GM18951 (cell line): ENCODE results near the gene TMSB15A.
"Not testable (repeated sequence)": the region's sequence is repeated elsewhere in the genome, so short reads cannot be mapped to it uniquely, and the experiment has no call there.

ENCODE experiments used
- POLR2A ChIP-seq: IDR thresholded peaks from 4 replicates; pipeline ENCODE4 v1.6.1; 2011; ENCODE audit warnings: mild to moderate bottlenecking; ENCODE audit not compliant: insufficient read length, insufficient read depth; ENCODE audit errors: extremely low read depth
- in situ Hi-C: fragments of 300-500 bp; cut with MboI; formaldehyde crosslinking; loops from one replicate; pipeline ENCODE4 v1.12.0; 2022; ENCODE audit warnings: low sequenced_read_pairs, mixed read lengths, inconsistent platforms; ENCODE audit not compliant: unreplicated experiment

The TMSB15A gene

GRCh38 chrX:102515975-102516941 lies at the start of gene TMSB15A:
Gene TMSB15A, minus strand, starts transcription at chrX:102516739.
- no peak for TF ChIP-seq POLR2A
- in situ Hi-C loops, result no loop called here

GRCh38 chrX:102560423-102561068 lies 44.0 kb upstream of the TMSB15A start:
- in situ Hi-C loops, result no loop called here
- no peak for TF ChIP-seq POLR2A

- TF ChIP-seq POLR2A, result no peak
- in situ Hi-C loops, result no loop called here
These were observed 42.1 kb upstream of the TMSB15A start for GRCh38 chrX:102558607-102559006.

GRCh38 chrX:102548231-102548630 lies 31.7 kb upstream of the TMSB15A start:
- TF ChIP-seq POLR2A, result no peak
- in situ Hi-C loops, result no loop called here

- TF ChIP-seq POLR2A, result no peak
- in situ Hi-C loops, result no loop called here
These were observed 30.4 kb upstream of the TMSB15A start for GRCh38 chrX:102546828-102547493.

- in situ Hi-C loops, result not testable (repeated sequence)
These were observed 29.6 kb upstream of the TMSB15A start for GRCh38 chrX:102546175-102546574.

- TF ChIP-seq POLR2A, result no peak
These were observed 19.4 kb upstream of the TMSB15A start for GRCh38 chrX:102535958-102536357.

GRCh38 chrX:102517326-102517725 lies 787 bp upstream of the TMSB15A start:
- in situ Hi-C loops, result no loop called here
- TF ChIP-seq POLR2A, result no peak

More at GRCh38 chrX:102535958-102536357, 19.4 kb upstream of the TMSB15A start:
- in situ Hi-C loops, result no loop called here

- TF ChIP-seq POLR2A, result no peak
- in situ Hi-C loops, result no loop called here
These were observed 2.0 kb downstream of the TMSB15A start for GRCh38 chrX:102514536-102514935.

GRCh38 chrX:102498732-102499131 lies 17.8 kb downstream of the TMSB15A start:
- TF ChIP-seq POLR2A, result no peak

GRCh38 chrX:102491766-102492165 lies 24.8 kb downstream of the TMSB15A start:
- in situ Hi-C loops, result no loop called here
- no peak for TF ChIP-seq POLR2A

More at GRCh38 chrX:102498732-102499131, 17.8 kb downstream of the TMSB15A start:
- in situ Hi-C loops, result no loop called here

- in situ Hi-C loops, result not testable (repeated sequence)
These were observed 37.8 kb downstream of the TMSB15A start for GRCh38 chrX:102478765-102479164.

GRCh38 chrX:102471762-102472220 lies 44.7 kb downstream of the TMSB15A start, which contains the start of gene TCP11X2:
Gene TCP11X2, minus strand, starts transcription at chrX:102471812.
- in situ Hi-C loops, result loop anchor here (25.0 kb wide), 1 partner anchor 284 kb away; no protein-coding TSS in a partner anchor

- in situ Hi-C loops, result loop anchor here (25.0 kb wide), 1 partner anchor 283 kb away; no protein-coding TSS in a partner anchor
These were observed 46.3 kb downstream of the TMSB15A start for GRCh38 chrX:102470215-102470614.
